ENCODE data around the gene DNTTIP2.

The DNTTIP2 gene

DNA sequence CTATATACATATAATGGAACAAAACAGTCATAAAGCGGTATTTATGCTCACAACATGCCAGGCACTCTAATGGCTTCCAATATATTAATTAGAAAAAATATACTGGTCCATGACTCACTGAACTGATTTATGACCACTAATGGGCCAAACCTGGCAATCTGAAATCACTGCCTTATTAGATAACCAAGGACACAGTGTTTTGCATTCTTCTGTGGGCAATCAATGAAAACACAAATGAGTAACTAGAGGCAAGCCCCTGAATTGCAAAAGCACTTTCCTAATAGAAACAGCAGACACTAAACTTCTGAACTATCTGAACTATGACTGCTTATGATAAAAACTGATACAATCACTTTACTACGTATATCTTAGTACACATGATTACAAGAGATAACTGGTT, 26.7 kb upstream of the DNTTIP2 start:
- Histone ChIP-seq H3K4me1 (ENCODE audit: control insufficient read depth, insufficient read depth, low read length) (no peaks in the 10 kb centered on the region), H3K4me3 (ENCODE audit: low read depth, low read length) (no peak overlapping the region)

GRCh38 chr1:93905051-93905450, 26.0 kb upstream of the DNTTIP2 start:
- no peaks in the 10 kb centered on the region for H3K4me1 ChIP-seq (ENCODE audit: control insufficient read depth, insufficient read depth, low read length)
- H3K36me3 ChIP-seq (ENCODE audit: control insufficient read depth, insufficient read depth, low read length), result no peaks in the 10 kb centered on the region
- no peak overlapping the region for H3K9ac ChIP-seq (ENCODE audit: low read depth, low read length)
- H3K9me3 ChIP-seq (ENCODE audit: control insufficient read depth, insufficient read depth, low read length), result no peaks in the 10 kb centered on the region
- H3K27me3 ChIP-seq (ENCODE audit: control insufficient read depth, insufficient read depth, low read length), result peaks cover 6% of the 10 kb centered on the region
- H3K4me3 ChIP-seq (ENCODE audit: low read depth, low read length), result no peak overlapping the region

More for the DNA sequence above, 26.7 kb upstream of the DNTTIP2 start:
- Histone ChIP-seq H3K27me3 (ENCODE audit: control insufficient read depth, insufficient read depth, low read length) (peaks cover 6% of the 10 kb centered on the region), H3K9ac (ENCODE audit: low read depth, low read length) (no peak overlapping the region), H3K36me3 (ENCODE audit: control insufficient read depth, insufficient read depth, low read length) (no peaks in the 10 kb centered on the region), H3K9me3 (ENCODE audit: control insufficient read depth, insufficient read depth, low read length) (no peaks in the 10 kb centered on the region)

DNA sequence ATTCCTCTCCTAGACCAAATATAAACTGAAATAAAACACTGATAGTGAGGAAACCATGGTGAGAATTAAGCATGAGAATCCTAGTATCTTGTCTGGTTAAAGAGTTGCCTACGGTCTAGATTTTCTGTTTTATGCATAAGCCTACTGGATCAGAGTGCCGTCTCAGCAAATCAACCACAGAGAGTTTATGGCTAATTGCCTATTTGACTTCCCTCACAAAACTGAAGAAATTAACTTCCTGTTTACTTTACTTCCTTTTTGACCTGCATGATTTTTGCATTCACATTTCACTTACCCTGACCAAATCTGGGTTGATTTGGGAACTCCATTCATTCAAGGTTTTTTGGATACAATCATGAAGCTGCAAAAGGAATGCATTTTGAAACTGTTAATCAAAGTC, 25.2 kb upstream of the DNTTIP2 start:
- no peaks in the 10 kb centered on the region for H3K9me3 ChIP-seq (ENCODE audit: control insufficient read depth, insufficient read depth, low read length)
- H3K4me3 ChIP-seq (ENCODE audit: low read depth, low read length), result no peak overlapping the region
- H3K36me3 ChIP-seq (ENCODE audit: control insufficient read depth, insufficient read depth, low read length), result no peaks in the 10 kb centered on the region
- H3K9ac ChIP-seq (ENCODE audit: low read depth, low read length), result no peak overlapping the region
- no peaks in the 10 kb centered on the region for H3K4me1 ChIP-seq (ENCODE audit: control insufficient read depth, insufficient read depth, low read length)
- H3K27me3 ChIP-seq (ENCODE audit: control insufficient read depth, insufficient read depth, low read length), result peaks cover 6% of the 10 kb centered on the region

DNA sequence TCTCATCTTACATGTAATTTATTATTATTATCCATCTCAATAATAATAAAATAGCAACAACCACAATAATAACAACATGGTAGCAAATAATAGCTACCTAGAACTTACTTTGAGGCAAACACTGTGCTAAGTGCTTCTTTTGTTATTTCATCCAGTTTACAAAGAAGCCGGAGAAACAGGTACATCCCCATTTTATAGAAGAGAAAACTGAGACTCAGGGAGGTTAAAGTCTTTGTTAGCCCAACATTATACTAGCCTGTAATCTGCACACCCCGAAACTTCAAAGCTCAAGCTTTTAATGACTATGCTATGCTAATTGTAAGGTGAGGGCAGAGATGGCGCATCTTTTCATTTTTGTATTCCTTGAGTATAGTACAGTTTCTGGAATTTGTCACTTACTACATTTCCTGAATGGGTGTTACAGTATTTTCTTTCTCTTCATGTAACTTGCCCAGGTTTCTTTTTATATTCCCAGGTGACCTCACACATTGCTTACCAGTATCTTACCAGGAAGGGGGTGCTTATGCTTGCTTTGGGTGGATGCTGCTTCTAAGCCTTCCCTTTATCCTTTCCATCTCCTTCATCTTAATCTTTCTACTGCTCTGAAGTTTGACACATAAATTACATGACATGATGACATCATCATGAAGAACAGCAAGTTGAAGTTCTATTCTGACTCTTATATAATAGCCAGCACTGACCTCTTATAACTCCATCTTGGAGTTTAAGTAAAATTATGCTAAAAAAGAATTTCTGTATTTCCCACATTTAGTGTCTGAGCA, 21.9 kb upstream of the DNTTIP2 start:
- H3K36me3 ChIP-seq (ENCODE audit: control insufficient read depth, insufficient read depth, low read length), result no peaks in the 10 kb centered on the region
- no peak overlapping the region for H3K9ac ChIP-seq (ENCODE audit: low read depth, low read length)

GRCh38 chr1:93899543-93900207, 20.7 kb upstream of the DNTTIP2 start:
- H3K4me1 ChIP-seq (ENCODE audit: control insufficient read depth, insufficient read depth, low read length), result no peaks in the 10 kb centered on the region

More for the DNA sequence above, 21.9 kb upstream of the DNTTIP2 start:
- Histone ChIP-seq H3K9me3 (ENCODE audit: control insufficient read depth, insufficient read depth, low read length) (no peaks in the 10 kb centered on the region), H3K27me3 (ENCODE audit: control insufficient read depth, insufficient read depth, low read length) (no peaks in the 10 kb centered on the region), H3K4me1 (ENCODE audit: control insufficient read depth, insufficient read depth, low read length) (no peaks in the 10 kb centered on the region), H3K4me3 (ENCODE audit: low read depth, low read length) (no peak overlapping the region)

DNA sequence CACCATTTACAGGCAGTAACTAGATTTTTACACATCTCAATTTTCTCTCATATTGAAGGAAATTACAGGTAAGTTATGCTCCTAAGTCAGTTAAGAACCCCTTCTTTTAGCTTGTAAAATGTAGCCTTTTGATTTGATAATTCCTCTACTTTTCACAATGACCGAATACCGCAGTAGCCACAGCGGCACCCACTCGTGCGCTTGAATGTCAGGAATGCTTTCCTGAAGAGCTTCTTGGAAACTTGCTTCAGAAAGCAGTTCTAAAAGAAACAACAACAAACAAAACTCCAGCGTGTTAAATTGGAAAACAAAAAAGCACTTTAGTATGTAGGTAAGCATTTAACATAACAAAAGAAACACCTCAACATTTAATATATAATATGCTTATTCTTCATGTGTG, 9.9 kb upstream of the DNTTIP2 start:
- H3K9me3 ChIP-seq (ENCODE audit: control insufficient read depth, insufficient read depth, low read length), result no peaks in the 10 kb centered on the region
- H3K27me3 ChIP-seq (ENCODE audit: control insufficient read depth, insufficient read depth, low read length), result no peaks in the 10 kb centered on the region
- no peaks in the 10 kb centered on the region for H3K36me3 ChIP-seq (ENCODE audit: control insufficient read depth, insufficient read depth, low read length)
- no peak overlapping the region for H3K9ac ChIP-seq (ENCODE audit: low read depth, low read length)
- H3K4me3 ChIP-seq (ENCODE audit: low read depth, low read length), result no peak overlapping the region
- peaks cover 5% of the 10 kb centered on the region for H3K4me1 ChIP-seq (ENCODE audit: control insufficient read depth, insufficient read depth, low read length)

More at GRCh38 chr1:93899543-93900207, 20.7 kb upstream of the DNTTIP2 start:
- no peak overlapping the region for H3K9ac ChIP-seq (ENCODE audit: low read depth, low read length)
- no peaks in the 10 kb centered on the region for H3K27me3 ChIP-seq (ENCODE audit: control insufficient read depth, insufficient read depth, low read length)
- no peaks in the 10 kb centered on the region for H3K36me3 ChIP-seq (ENCODE audit: control insufficient read depth, insufficient read depth, low read length)
- H3K4me3 ChIP-seq (ENCODE audit: low read depth, low read length), result no peak overlapping the region
- H3K9me3 ChIP-seq (ENCODE audit: control insufficient read depth, insufficient read depth, low read length), result no peaks in the 10 kb centered on the region

- no peak overlapping the region for H3K4me3 ChIP-seq (ENCODE audit: low read depth, low read length)
- no peaks in the 10 kb centered on the region for H3K9me3 ChIP-seq (ENCODE audit: control insufficient read depth, insufficient read depth, low read length)
- no peaks in the 10 kb centered on the region for H3K4me1 ChIP-seq (ENCODE audit: control insufficient read depth, insufficient read depth, low read length)
- H3K27me3 ChIP-seq (ENCODE audit: control insufficient read depth, insufficient read depth, low read length), result no peaks in the 10 kb centered on the region
- no peak overlapping the region for H3K9ac ChIP-seq (ENCODE audit: low read depth, low read length)
- peaks cover 2% of the 10 kb centered on the region for H3K36me3 ChIP-seq (ENCODE audit: control insufficient read depth, insufficient read depth, low read length)
Observed at GRCh38 chr1:93882269-93882668, 3.3 kb upstream of the DNTTIP2 start.

DNA sequence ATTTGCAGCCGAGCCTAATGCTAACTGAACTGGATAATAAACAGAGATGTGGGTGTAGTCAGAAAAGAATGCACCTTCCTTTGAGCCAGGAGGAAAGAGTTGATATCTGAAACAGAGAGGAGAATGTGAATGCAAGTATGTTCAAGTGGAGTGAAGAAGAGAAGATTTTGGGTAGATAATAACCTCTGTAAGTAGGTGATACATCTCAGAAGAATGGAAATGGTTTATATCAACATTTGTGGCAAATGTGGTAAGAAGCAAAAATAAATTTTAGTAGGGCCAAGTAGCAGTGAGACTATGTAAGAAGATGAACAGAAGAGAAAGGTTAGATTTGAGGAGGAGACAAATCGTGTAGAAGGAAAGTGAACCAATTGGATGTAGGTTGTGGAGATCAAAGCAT, 1.7 kb upstream of the DNTTIP2 start:
- Histone ChIP-seq H3K36me3 (ENCODE audit: control insufficient read depth, insufficient read depth, low read length) (peaks cover 9% of the 10 kb centered on the region), H3K4me1 (ENCODE audit: control insufficient read depth, insufficient read depth, low read length) (peaks cover 2% of the 10 kb centered on the region), H3K4me3 (ENCODE audit: low read depth, low read length) (no peak overlapping the region), H3K9me3 (ENCODE audit: control insufficient read depth, insufficient read depth, low read length) (no peaks in the 10 kb centered on the region), H3K9ac (ENCODE audit: low read depth, low read length) (no peak overlapping the region), H3K27me3 (ENCODE audit: control insufficient read depth, insufficient read depth, low read length) (no peaks in the 10 kb centered on the region)

DNA sequence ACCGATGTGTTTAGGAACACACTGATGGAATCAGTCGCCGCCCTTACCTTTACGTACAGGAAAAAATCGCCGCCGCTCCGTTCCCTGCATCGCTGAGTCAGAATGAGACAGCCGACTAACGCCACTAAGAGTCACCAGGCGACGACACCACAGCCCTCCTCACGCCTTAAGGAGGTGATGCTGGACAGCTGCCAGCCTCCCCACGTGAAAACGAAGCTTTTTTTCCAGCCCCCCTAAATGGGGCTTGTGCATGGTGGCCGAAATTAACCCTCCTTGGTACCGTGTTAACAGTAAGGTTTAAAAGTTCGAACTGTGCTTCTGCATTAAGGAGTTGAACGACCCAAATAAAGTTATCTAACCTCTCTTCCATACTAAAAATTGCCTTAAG, 511 bp downstream of the DNTTIP2 start:
- peaks cover 9% of the 10 kb centered on the region for H3K36me3 ChIP-seq (ENCODE audit: control insufficient read depth, insufficient read depth, low read length)
- peaks cover 2% of the 10 kb centered on the region for H3K4me1 ChIP-seq (ENCODE audit: control insufficient read depth, insufficient read depth, low read length)
- H3K27me3 ChIP-seq (ENCODE audit: control insufficient read depth, insufficient read depth, low read length), result no peaks in the 10 kb centered on the region
- H3K9me3 ChIP-seq (ENCODE audit: control insufficient read depth, insufficient read depth, low read length), result no peaks in the 10 kb centered on the region
- peak overlapping the region; percentile 56 for H3K9ac ChIP-seq (ENCODE audit: low read depth, low read length)
- H3K4me3 ChIP-seq (ENCODE audit: low read depth, low read length), result peak overlapping the region; percentile 65

- H3K4me1 ChIP-seq (ENCODE audit: control insufficient read depth, insufficient read depth, low read length), result peaks cover 2% of the 10 kb centered on the region
- H3K9ac ChIP-seq (ENCODE audit: low read depth, low read length), result no peak overlapping the region
- H3K4me3 ChIP-seq (ENCODE audit: low read depth, low read length), result peak overlapping the region; percentile 65
- no peaks in the 10 kb centered on the region for H3K27me3 ChIP-seq (ENCODE audit: control insufficient read depth, insufficient read depth, low read length)
- H3K36me3 ChIP-seq (ENCODE audit: control insufficient read depth, insufficient read depth, low read length), result peaks cover 9% of the 10 kb centered on the region
- H3K9me3 ChIP-seq (ENCODE audit: control insufficient read depth, insufficient read depth, low read length), result no peaks in the 10 kb centered on the region
Observed at GRCh38 chr1:93877529-93877928, 1.5 kb downstream of the DNTTIP2 start.

DNA sequence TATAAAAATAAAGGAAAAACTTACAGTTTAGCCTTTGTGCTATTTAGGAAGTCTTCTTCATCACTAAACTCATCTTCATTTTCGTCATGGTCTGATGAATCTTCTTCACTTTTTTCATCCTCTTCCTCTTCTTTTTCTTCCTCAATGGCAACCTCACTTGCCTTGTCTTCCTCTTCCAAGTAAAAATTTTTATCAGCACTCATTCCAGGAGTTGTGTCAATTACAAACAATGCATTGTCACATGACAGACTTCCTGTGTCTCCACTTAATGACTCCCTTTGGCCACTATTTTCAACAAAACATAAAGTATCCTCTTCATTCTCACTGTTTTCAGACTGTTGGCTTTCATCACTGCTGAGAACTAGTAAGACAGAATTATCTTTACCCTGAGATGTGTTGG, 2.8 kb downstream of the DNTTIP2 start:
- Histone ChIP-seq H3K36me3 (ENCODE audit: control insufficient read depth, insufficient read depth, low read length) (peaks cover 16% of the 10 kb centered on the region), H3K27me3 (ENCODE audit: control insufficient read depth, insufficient read depth, low read length) (no peaks in the 10 kb centered on the region), H3K9ac (ENCODE audit: low read depth, low read length) (no peak overlapping the region), H3K4me1 (ENCODE audit: control insufficient read depth, insufficient read depth, low read length) (peaks cover 2% of the 10 kb centered on the region), H3K4me3 (ENCODE audit: low read depth, low read length) (no peak overlapping the region), H3K9me3 (ENCODE audit: control insufficient read depth, insufficient read depth, low read length) (no peaks in the 10 kb centered on the region)

- Histone ChIP-seq H3K9ac (ENCODE audit: low read depth, low read length) (no peak overlapping the region), H3K36me3 (ENCODE audit: control insufficient read depth, insufficient read depth, low read length) (peaks cover 22% of the 10 kb centered on the region), H3K4me1 (ENCODE audit: control insufficient read depth, insufficient read depth, low read length) (peaks cover 2% of the 10 kb centered on the region)
Observed at GRCh38 chr1:93874025-93874651, 4.9 kb downstream of the DNTTIP2 start.

More at GRCh38 chr1:93874025-93874651, 4.9 kb downstream of the DNTTIP2 start:
- Histone ChIP-seq H3K27me3 (ENCODE audit: control insufficient read depth, insufficient read depth, low read length) (no peaks in the 10 kb centered on the region), H3K9me3 (ENCODE audit: control insufficient read depth, insufficient read depth, low read length) (no peaks in the 10 kb centered on the region), H3K4me3 (ENCODE audit: low read depth, low read length) (no peak overlapping the region)

Measured in iPS-15b (cell line).